DND-41 (cell line): ENCODE measurements around the gene TBC1D14.

Source experiments
- ATAC-seq: fragments of 200-7000 bp; cut with Tn5 transposase; 3 replicates; pipeline ENCODE4 v1.9.1; 2021; ENCODE audit warnings: low read depth; ENCODE audit not compliant: insufficient read depth
- DNase-seq: peaks from one replicate; pipeline ENCODE4 v3.0.0-alpha.2; 2020
- H2AFZ ChIP-seq: 2 replicates; pipeline ENCODE4 v1.6.0; 2012; ENCODE audit warnings: low read depth, low read length
- H3K27ac ChIP-seq: 2 replicates; pipeline ENCODE4 v1.5.1; 2012; ENCODE audit warnings: low read length, inconsistent platforms
- H3K27me3 ChIP-seq: fragments of 200-600 bp; sonication (generic); 2 replicates; pipeline ENCODE4 v1.6.0; 2012; ENCODE audit warnings: low read length, mild to moderate bottlenecking, inconsistent platforms; ENCODE audit not compliant: insufficient read depth, poor library complexity
- H3K36me3 ChIP-seq: 2 replicates; pipeline ENCODE4 v1.5.1; 2012; ENCODE audit warnings: low read length, inconsistent platforms; ENCODE audit not compliant: insufficient read depth
- H3K4me1 ChIP-seq: 2 replicates; pipeline ENCODE4 v1.5.1; 2012; ENCODE audit warnings: mild to moderate bottlenecking, low read length; ENCODE audit not compliant: insufficient read depth
- H3K4me2 ChIP-seq: 2 replicates; pipeline ENCODE4 v1.6.0; 2012; ENCODE audit warnings: mild to moderate bottlenecking, moderate library complexity, low read length, inconsistent platforms; ENCODE audit not compliant: insufficient read depth
- H3K4me3 ChIP-seq, 2 experiments: fragments of 200-600 bp in 1 of 2; shearing (Covaris generic) in 1 of 2; 2 replicates each; pipeline ENCODE4 v1.5.1; 2012 to 2016; ENCODE audit warnings: inconsistent platforms in 2 of 2, low read length in 2 of 2, mild to moderate bottlenecking in 2 of 2, low read depth in 1 of 2, moderate library complexity in 1 of 2
- H3K79me2 ChIP-seq: 2 replicates; pipeline ENCODE4 v1.6.0; 2012; ENCODE audit warnings: low read length, inconsistent platforms; ENCODE audit not compliant: insufficient read depth
- H3K9ac ChIP-seq: 2 replicates; pipeline ENCODE4 v1.6.0; 2012; ENCODE audit warnings: low read depth, mild to moderate bottlenecking, inconsistent platforms, low read length, moderate library complexity
- H3K9me3 ChIP-seq: 2 replicates; pipeline ENCODE4 v1.5.1; 2012; ENCODE audit warnings: low read length, moderate library complexity, mild to moderate bottlenecking, inconsistent platforms; ENCODE audit not compliant: insufficient read depth, severe bottlenecking
- H4K20me1 ChIP-seq: 2 replicates; pipeline ENCODE4 v1.6.0; 2012; ENCODE audit warnings: low read length; ENCODE audit not compliant: insufficient read depth
- CTCF ChIP-seq: IDR thresholded peaks from 2 replicates; pipeline ENCODE4 v1.5.1; 2012; ENCODE audit warnings: borderline replicate concordance, low read length, moderate library complexity, mild to moderate bottlenecking; ENCODE audit not compliant: poor library complexity, severe bottlenecking; ENCODE audit errors: extremely low read depth
- EZH2 ChIP-seq: IDR thresholded peaks from 3 replicates; pipeline ENCODE4 v1.6.1; 2012; ENCODE audit warnings: borderline replicate concordance, low read depth, mild to moderate bottlenecking, moderate library complexity, low read length, inconsistent platforms; ENCODE audit not compliant: severe bottlenecking

TBC1D14 gene

GRCh38 chr4:6873291-6873690, 36.3 kb upstream of the TBC1D14 start:
- Histone ChIP-seq H3K79me2 (no peaks in the 10 kb centered on the region), H3K9ac (no peak overlapping the region), H3K4me3 (no peak overlapping the region), H2AFZ (no peak overlapping the region), H3K4me2 (no peak overlapping the region), H3K36me3 (peaks cover 80% of the 10 kb centered on the region), H3K27ac (no peak overlapping the region), H3K27me3 (no peaks in the 10 kb centered on the region), H4K20me1 (peaks cover 11% of the 10 kb centered on the region), H3K9me3 (no peaks in the 10 kb centered on the region), H3K4me1 (no peaks in the 10 kb centered on the region)
- no peak for DNase-seq
- no peak for TF ChIP-seq EZH2
- TF ChIP-seq CTCF, result peak; percentile 33
- ATAC-seq, result no peak

GRCh38 chr4:6873792-6874461, 35.7 kb upstream of the TBC1D14 start:
- Histone ChIP-seq H4K20me1 (peaks cover 15% of the 10 kb centered on the region), H3K9ac (no peak overlapping the region), H3K4me2 (no peak overlapping the region), H3K27me3 (no peaks in the 10 kb centered on the region), H3K79me2 (no peaks in the 10 kb centered on the region), H3K9me3 (no peaks in the 10 kb centered on the region), H3K36me3 (peaks cover 85% of the 10 kb centered on the region), H2AFZ (no peak overlapping the region), H3K27ac (no peak overlapping the region), H3K4me3 (no peak overlapping the region), H3K4me1 (no peaks in the 10 kb centered on the region)
- peak; percentile 72 for DNase-seq
- TF ChIP-seq CTCF (peak; percentile 87), EZH2 (no peak)
- peak; percentile 92 for ATAC-seq

GRCh38 chr4:6874981-6875380, 34.6 kb upstream of the TBC1D14 start:
- ATAC-seq, result no peak
- H3K4me2 ChIP-seq, result no peak overlapping the region
- H3K4me1 ChIP-seq, result no peaks in the 10 kb centered on the region

More at GRCh38 chr4:6874981-6875380, 34.6 kb upstream of the TBC1D14 start:
- Histone ChIP-seq H3K27ac (no peak overlapping the region), H2AFZ (no peak overlapping the region), H3K9ac (no peak overlapping the region), H3K36me3 (peaks cover 88% of the 10 kb centered on the region), H3K27me3 (no peaks in the 10 kb centered on the region), H3K9me3 (no peaks in the 10 kb centered on the region), H3K4me3 (no peak overlapping the region), H3K79me2 (no peaks in the 10 kb centered on the region), H4K20me1 (peaks cover 19% of the 10 kb centered on the region)
- TF ChIP-seq CTCF (no peak), EZH2 (no peak)
- DNase-seq, result no peak
